K562 treated with DMSO at 1 percent for 48 hours (cell line): Measurements from ENCODE around the gene CUBN. TPM values are rescaled to one million over a fixed set of nuclear protein-coding genes. Genes with fewer than 3 reads are reported as not detected.

ENCODE experiments used
- total RNA-seq: library from RNA; unstranded; fragments of 300-600 nt; gene quantifications from 2 replicates; pipeline ENCODE4 v1.2.3, GENCODE V29; 2022; ENCODE audit warnings: low replicate concordance; ENCODE audit errors: extremely low read depth

Gene CUBN
- total RNA-seq: not detected in 2 replicates

GRCh38 chr10:17129741-17130140, at the start of gene CUBN:
CUBN (minus strand) TSS chr10:17129811; CDS start chr10:17129765, 46 bp downstream.

DNA sequence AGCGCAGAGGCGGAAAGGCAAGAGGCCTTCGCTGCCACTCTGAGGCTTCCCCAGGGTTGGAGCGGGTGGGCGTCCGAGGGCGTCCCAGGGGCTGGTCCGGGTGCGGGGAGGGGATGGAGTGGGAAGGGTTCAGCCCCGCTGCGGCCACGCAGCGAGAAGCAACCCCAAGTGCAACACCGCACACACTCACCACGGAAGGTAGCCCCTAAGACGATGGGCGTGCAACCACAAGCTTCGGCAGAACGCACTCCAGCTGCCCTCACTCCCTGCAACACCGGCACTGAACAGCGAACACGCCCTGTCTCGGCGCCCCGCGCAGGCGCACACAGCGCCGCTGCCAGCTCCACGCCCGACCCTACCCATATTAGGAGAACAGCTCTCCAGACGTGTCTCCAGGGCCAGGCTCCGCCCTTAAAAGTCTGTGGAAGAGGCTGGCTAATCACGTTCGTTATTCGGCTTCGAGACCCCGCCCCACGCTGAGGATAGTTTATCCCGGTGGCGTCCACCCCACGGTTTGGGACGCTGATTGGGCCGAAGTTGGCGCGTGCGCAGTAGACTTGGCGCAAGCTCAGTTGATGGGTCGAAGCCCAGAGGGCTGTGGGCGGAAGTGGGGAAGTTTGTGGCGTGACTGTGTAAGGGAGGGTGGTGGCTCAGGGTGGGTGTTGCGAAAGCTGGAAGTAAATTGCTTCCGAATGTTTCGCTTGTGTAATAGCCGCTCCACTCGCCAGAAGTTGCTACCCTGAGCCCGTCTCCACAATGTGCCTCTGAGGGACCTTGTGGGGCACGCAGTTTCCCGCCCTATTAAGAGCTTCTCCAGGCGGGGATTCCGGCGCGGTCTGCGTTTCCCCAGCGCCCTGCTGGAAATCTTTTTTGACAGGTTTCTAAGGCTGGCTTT, 312.2 kb downstream of the CUBN start, which contains the start of gene RSU1:
Gene RSU1, minus strand, starts transcription at position 300 of the 895 bp plus-strand sequence. CDS start 343 bp downstream, outside the sequence.

Other genes starting within 250 kb of the CUBN start
- not detected in 2 replicates for gene TRDMT1, start 71.9 kb upstream of the CUBN start, total RNA-seq
- 502 TPM in 1 of 2 replicates, not detected in the other for gene VIM, start 98.4 kb upstream of the CUBN start, total RNA-seq